Spleen (tissue), 7 donors: ENCODE measurements around the gene TCTN1.

Experiments
- CTCF ChIP-seq, 11 experiments: fragments of 200-600 bp in 7 of 11; fragments of 450-650 bp in 4 of 11; sonication (generic) in 4 of 11; IDR thresholded peaks in 8 of 11; conservative IDR thresholded peaks in 3 of 11; 1 replicate in 7 of 11; 2 replicates in 4 of 11; pipeline versions ENCODE4 v1.4.0 to v1.8.0; 2016 to 2021; ENCODE audit warnings: antibody characterized with exemption in 11 of 11, inconsistent platforms in 4 of 11, mild to moderate bottlenecking in 1 of 11
- POLR2AphosphoS5 ChIP-seq, 3 donors: sonication (generic); formaldehyde crosslinking; IDR thresholded peaks; one replicate each; pipeline ENCODE4 v1.5.1; 2017; ENCODE audit warnings: antibody characterized with exemption in 3 of 3
- donor health status: DM: no; HTN: no; CAD: no; lungs with moderate emphysema.
- donor health status: DM: no; HTN: no; CAD: no.
- donor health status: DM: no; HTN: no; CAD: no.

- peak in 10 of 11 experiments; percentile 14 to 61 (median 47) for TF ChIP-seq CTCF (IDR thresholded peaks at IDR 0.05 in 8 of 11, conservative IDR thresholded peaks at IDR 0.05 in 3 of 11)
- TF ChIP-seq POLR2AphosphoS5 (IDR thresholded peaks at IDR 0.05), result no peak
Observed at GRCh38 chr12:110600254-110600653, 13.7 kb upstream of the TCTN1 start.
